Sigmoid colon (tissue), 4 donors: Measurements from ENCODE around the gene AKAP14.

Source experiments
- EP300 ChIP-seq, 4 donors: sonication (generic); formaldehyde crosslinking; IDR thresholded peaks; one replicate each; pipeline ENCODE4 v1.6.1; 2017; ENCODE audit warnings: antibody characterized with exemption in 4 of 4
- TF ChIP-seq, protein P1 (sequence below), 4 experiments: fragments of 450-650 bp in 3 of 4; fragments of 200-600 bp in 1 of 4; IDR thresholded peaks; one replicate each; pipeline ENCODE4 v1.5.1; 2016 to 2019; ENCODE audit warnings: antibody characterized with exemption in 4 of 4, mild to moderate bottlenecking in 3 of 4, moderate library complexity in 2 of 4

DNA sequence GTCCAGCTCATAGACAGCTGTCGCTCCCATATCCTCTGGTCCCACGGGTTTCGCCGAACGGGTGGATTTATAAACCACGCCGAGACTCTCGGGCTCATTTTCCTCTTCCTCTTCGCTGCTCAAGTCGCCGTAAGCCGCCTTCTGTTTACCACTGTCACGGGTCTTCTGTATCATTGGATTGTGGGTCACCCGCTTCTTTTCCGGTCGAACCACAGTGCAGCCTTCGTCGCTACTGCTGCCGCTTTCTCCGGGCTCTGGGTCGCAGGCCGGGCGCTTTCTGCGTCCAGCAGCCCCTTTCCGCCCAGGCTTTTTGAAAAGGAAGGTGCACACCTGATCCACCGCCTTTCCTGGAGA is 24.5 kb upstream of the AKAP14 start:
- TF ChIP-seq, protein P1, sequence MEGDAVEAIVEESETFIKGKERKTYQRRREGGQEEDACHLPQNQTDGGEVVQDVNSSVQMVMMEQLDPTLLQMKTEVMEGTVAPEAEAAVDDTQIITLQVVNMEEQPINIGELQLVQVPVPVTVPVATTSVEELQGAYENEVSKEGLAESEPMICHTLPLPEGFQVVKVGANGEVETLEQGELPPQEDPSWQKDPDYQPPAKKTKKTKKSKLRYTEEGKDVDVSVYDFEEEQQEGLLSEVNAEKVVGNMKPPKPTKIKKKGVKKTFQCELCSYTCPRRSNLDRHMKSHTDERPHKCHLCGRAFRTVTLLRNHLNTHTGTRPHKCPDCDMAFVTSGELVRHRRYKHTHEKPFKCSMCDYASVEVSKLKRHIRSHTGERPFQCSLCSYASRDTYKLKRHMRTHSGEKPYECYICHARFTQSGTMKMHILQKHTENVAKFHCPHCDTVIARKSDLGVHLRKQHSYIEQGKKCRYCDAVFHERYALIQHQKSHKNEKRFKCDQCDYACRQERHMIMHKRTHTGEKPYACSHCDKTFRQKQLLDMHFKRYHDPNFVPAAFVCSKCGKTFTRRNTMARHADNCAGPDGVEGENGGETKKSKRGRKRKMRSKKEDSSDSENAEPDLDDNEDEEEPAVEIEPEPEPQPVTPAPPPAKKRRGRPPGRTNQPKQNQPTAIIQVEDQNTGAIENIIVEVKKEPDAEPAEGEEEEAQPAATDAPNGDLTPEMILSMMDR (IDR thresholded peaks at IDR 0.05): no peak
- TF ChIP-seq EP300 (IDR thresholded peaks at IDR 0.05): no peak
